Skin of body (tissue), 2 donors: Measurements from ENCODE around the gene NFYA. TPM values are rescaled to one million over a fixed set of nuclear protein-coding genes. Genes with fewer than 3 reads are reported as not detected.
A peak's percentile ranks its signal among the peaks of the same experiment; 100 is the strongest.

Source experiments
- DNase-seq: peaks from one replicate; lab custom pipeline; 2025; lab: John Stamatoyannopoulos, UW
- total RNA-seq: library from RNA; depleted of rRNA; stranded (reverse); fragments of >200 nt; gene quantifications from one replicate; pipeline ENCODE4 v1.2.3, GENCODE V29; 2014

Gene NFYA
- total RNA-seq, 1 donor from 2014 or later, result 27.0 TPM

- DNase-seq, result peak; percentile 61
These were observed 611 bp downstream of the NFYA start for GRCh38 chr6:41073203-41073967.

DNA sequence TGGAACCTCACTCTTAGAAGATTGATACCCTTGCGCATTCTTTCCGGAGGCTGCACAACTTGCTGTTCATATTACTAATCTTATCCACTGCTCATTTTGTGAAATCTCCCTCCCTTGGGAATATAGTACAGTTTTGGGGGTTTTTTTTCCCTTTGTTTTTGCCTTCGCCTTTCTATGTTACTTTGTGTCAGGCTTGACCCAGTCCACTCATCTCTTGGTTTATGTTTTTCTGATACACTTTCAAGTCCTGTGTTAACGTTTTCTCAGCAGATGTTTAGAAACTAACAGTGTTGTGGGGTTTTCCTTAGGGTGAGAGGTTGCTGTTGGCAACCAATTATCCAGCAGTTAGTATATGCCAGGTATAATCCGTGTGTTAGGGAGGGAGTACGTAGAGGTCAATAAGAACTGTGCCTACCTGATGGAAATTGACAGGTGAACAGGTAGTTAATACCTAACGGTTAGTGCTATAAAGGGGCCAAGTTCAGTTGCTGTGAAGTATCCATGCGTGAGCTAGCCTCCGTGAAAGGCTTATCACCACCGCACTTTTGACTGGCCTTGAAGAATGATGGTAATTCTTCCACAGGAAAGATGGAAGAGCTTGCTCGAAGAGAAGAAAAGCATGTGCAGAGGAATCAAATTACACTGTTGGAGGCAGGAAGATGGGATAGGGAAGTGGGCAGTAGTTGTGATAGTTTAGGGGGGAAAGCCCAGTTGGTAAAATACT lies 1.4 kb downstream of the NFYA start:
- peak; percentile 77 for DNase-seq

DNA sequence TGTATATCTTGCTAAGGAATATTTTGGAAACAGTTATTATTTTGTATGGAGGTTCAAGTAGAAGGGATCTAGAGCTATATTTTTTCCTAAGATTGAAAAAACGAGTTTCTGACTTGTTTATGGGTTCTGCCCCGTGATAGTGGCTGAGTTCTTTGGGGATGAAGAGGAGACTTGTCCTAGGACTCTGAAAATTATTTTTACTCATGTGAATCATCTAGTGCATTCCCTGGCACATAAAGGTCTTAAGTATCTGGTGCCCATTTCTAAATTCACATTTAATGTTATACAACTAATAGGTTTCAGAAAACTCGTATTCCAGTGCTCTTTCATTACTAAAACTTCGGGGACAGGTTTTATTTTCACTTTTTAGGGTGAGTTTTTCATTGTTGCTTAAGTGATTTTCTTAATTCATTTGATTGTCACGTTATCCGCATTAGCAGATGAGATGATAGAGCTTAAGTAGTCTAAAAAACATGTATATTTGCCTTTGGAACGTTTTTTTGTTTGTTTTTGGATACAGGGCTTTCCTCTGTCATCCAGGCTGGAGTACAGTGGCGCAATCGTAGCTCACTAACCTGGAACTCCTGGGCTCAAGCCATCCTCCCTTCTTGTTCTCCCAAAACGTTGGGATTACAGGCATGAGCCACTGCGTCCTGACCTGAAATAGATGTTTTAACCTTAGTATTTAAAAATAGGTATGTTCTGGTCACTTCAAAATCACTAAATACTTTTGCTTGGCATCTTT lies 2.1 kb downstream of the NFYA start:
- DNase-seq, result no peak

GRCh38 chr6:41075651-41076626 lies 3.2 kb downstream of the NFYA start:
- no peak for DNase-seq

DNA sequence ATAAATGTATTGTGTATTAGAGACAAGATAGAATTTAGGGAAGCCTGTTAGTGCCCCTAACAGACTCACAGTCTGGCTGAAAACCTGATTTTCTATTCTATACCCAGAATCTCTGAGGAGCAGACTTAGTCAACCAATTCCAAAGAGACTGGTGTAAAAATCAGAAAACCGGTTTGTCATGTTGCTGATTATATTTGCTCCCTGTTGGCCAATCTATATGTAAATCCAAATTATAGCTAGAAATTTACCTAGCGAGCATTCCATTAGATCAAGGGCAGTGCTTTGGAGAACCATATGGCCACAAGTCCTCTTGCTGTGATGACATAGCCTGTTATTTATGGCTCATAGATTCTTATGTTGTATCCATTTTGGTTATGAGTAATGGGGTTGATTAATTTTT lies 4.8 kb downstream of the NFYA start:
- DNase-seq, result no peak

- DNase-seq, result no peak
These were observed 5.3 kb downstream of the NFYA start for GRCh38 chr6:41078101-41078500.

GRCh38 chr6:41079080-41079479 lies 6.3 kb downstream of the NFYA start:
- no peak for DNase-seq

DNA sequence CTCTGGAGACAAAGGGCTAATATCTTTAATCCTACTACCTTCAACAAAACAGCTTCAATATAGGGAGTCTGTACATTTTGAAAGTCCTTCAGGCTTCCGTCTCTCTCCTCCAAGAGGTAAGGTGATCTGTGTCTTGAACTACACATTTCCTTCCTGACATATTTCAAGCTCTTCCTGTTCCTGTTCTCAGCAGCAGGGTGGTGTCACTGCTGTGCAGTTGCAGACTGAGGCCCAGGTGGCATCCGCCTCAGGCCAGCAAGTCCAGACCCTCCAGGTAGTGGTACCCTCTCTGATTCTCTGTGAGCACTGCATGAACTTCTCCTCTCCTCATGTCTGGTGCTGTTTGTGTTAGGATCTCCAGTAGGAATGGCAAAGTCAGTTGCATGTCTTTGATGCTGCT lies 7.8 kb downstream of the NFYA start:
- no peak for DNase-seq

DNA sequence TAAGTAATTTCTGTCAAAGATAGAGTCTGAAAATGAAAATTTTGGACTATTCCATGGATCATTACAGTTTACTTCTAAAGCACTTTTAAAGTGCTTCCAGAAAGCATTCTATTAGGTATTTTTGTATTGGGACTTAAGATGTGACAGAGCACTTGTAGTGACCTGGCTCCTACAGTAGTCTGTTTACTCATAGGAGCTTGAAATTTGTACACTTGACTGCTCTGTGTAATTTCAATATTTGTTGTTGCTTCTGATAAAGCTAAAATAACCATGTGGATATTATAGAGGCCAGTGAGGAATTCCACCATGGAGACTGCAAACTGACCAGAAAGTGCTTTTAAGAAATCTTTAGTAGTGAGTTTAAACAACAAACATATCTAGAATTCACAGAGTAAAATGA lies 10.3 kb downstream of the NFYA start:
- no peak for DNase-seq

- no peak for DNase-seq
These were observed 12.4 kb downstream of the NFYA start for GRCh38 chr6:41085182-41085581.

DNA sequence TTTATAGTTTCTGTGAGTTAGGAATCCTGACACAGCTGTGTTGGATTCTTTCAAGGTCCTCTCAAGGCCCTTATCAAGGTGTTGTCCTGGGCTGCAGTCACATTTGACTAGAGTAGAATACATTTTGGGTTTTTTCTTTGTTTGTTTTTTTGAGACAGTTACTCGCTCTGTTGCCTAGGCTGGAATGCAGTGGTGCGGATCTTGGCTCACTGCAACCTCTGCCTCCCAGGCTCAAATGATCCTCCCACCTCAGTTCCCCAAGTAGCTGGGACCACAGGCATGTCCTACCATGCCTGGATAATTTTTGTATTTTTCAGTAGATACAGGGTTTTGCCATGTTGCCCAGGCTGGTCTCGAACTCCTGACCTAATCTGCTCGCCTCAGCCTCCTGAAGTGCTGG lies 15.7 kb downstream of the NFYA start:
- no peak for DNase-seq

- DNase-seq, result no peak
These were observed 18.3 kb downstream of the NFYA start for GRCh38 chr6:41090841-41091761.

- no peak for DNase-seq
These were observed 19.8 kb downstream of the NFYA start for GRCh38 chr6:41092421-41093140.

DNA sequence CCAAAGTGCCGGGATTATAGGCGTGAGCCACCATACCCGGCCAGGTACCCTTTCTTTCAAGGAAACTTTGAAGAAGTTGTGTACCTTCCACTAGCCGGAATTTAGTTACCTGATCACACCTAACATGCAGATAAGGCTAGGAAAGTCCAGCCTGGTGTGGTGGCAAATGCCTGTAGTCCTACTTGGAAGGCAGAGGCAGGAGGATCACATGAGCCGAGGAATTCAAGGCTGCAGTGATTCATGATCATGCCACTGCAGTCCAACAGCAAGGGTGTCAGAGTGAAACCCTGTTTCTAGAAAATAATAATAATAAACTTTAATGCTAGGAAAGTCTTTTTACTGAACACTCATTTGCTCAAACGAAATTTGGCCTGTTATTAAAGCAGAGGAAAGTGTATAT lies 21.0 kb downstream of the NFYA start:
- no peak for DNase-seq

GRCh38 chr6:41097467-41098090 lies 24.8 kb downstream of the NFYA start:
- peak; percentile 16 for DNase-seq

DNA sequence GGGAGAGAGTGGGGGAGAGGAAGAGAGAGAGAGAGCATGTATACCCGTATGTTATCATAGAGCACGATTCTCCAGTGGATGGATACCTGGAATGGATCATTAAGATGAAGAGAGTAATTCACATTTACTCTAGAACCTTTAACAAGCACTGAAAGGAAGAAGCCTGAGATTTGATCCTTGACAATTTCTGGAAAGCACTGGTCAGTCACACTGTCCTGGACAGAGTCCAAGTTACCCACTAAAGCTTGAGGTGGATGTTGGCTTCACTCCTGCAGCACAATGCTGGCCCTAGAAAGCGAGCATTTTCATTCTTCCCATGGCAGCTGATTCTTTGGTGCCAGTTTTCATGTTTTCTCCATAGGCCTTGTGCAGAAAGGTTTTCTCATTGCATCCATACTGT lies 25.6 kb downstream of the NFYA start:
- DNase-seq, result no peak

- no peak for DNase-seq
These were observed 28.1 kb downstream of the NFYA start for GRCh38 chr6:41100871-41101287.

GRCh38 chr6:41103847-41104246 lies 31.1 kb downstream of the NFYA start:
- DNase-seq, result no peak

- DNase-seq, result no peak
These were observed 38.2 kb downstream of the NFYA start for GRCh38 chr6:41111017-41111416.
